ENCODE results near the gene ALOXE3.

ALOXE3 gene

GRCh38 chr17:8142158-8142886 lies 24.0 kb upstream of the ALOXE3 start:
- DNase-seq (ENCODE audit: low read depth, low spot score): no peak

DNA sequence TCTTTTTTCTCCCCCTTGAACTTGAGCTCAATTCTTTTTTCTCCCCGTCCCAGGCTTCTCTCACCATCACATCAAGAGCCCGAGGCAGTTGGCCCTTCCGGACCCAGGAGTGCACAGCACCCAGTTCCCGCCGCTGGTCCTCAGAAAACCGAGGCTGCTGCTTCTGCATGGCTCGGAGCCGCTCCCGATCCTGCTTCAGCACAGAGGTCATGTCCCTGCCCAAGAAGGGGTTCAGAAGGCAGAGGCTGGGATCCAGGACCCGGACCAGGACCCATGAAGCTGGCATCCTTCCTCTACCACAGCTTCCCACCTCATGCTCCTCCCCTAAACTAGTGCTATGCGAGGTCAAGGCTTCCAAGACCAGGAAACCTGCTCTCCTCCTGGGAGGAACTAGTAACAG lies 23.4 kb upstream of the ALOXE3 start:
- DNase-seq (ENCODE audit: low read depth, low spot score): no peak

DNA sequence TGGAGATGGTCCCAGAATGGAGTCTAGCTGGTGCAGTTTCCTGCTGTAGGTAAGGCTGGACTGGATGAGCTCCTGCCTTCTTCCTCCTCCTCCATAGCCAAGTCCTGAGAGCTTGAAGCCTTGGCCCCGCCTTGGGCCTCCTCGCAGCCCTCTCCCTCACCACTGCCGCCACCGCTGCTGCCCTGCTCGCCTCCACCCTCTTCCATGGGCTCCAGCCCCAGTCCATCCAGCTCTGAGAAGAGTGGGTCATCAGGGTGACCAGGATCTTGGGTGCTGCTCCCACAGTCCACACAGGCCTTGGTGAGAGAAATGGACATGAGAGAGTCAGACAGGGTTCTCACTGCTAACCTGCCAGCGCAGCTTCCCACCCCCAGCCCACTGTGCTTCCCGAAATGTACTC lies 22.7 kb upstream of the ALOXE3 start:
- no peak for DNase-seq (ENCODE audit: low read depth, low spot score)

GRCh38 chr17:8140065-8141029 lies 22.0 kb upstream of the ALOXE3 start:
- no peak for DNase-seq (ENCODE audit: low read depth, low spot score)

DNA sequence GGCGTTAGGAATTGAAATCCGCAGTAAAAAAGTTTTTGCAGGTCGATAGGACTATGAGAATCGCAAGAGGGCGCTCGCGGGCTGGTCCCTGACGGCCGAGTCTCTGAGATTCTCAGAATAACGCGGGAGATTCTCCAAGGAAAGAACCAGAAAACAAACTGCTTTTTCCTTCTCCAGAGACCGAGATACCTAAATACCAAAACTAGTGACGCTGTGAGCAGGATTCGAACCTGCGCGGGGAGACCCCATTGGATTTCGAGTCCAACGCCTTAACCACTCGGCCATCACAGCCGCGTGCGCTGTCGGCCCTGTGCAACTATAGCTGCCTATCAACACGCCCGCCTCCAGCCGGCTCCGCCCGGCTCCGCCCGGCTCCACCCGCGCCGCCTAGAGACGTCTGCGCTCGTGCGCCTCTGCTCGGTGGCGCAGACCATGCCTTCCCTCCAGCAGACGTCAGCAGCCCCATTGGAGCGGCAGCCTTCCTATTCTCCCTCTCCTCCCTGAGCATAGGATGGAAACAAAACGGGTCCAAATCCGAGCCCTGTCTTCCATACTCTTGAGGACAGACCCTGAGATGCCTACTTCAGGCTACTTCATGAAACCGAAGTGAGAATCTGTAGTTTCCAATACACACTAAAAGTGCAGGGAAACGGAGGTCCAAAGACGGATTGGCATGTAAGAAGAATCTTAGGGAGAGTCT lies 20.5 kb upstream of the ALOXE3 start:
- DNase-seq (ENCODE audit: low read depth, low spot score): peak; percentile 88

DNA sequence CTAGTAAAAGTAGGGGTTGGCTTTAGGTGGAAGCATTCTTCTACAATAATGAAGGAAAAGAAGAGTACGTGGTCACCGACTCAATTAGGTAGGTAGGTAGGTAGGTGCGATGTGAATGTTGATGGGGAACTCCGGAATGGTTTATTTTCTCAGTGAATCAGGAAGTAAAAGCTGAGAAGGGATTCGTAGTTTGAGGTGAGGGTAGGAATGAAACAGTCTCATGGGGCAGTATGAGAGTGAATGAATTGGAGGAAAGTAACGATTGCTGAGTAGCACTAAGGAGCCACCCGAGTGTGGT lies 20.0 kb upstream of the ALOXE3 start:
- no peak for DNase-seq (ENCODE audit: low read depth, low spot score)

DNA sequence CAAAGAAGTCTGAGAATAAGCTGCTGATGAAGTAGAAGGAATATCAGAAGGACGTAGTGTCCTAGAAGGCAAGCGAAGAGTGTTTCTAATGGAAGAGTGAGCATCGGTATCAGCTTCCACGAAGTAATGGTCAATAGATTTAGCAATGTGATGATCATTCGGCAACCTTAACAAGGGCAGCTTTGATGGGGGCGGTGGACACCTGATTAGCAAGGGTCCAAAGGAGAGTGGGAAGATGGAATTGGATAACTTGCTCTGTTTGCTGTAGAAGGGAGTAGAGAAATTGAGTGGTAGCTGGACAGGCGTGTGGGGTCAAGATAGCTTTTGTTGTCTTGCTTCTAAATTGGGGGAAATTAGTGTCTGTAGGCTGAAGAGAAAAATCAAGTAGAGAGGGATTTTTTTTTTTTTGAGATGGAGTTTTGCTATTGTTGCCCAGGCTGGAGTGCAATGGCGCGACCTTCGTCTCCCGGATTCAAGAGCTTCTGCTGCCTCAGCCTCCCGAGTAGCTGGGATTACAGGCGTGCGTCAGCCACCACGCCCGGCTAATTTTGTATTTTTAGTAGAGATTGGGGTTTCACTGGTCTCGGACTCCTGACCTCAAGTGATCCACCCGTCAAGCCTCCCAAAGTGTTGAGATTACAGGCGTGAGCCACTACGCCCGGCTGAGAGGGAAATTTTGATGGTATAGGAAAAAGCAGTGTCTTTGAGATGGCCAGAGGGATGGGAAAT lies 19.5 kb upstream of the ALOXE3 start:
- no peak for DNase-seq (ENCODE audit: low read depth, low spot score)

DNA sequence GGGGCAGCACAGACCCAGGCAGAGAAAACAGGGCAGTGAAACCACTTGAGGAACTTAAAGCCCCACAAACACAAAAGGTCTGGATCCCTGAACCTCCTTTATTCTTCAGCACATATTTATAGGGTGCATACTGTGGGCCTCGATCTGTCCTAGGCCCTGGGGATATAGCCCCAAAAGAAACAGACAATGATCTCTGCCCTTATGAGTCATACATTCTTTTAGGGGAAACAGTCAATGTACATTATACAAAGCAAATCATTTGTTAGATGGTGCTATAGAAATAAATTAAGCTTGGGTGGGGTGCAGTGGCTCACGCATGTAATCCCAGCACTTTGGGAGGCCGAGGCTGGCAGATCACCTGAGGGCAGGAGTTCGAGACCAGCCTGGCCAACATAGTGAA lies 15.6 kb upstream of the ALOXE3 start:
- DNase-seq (ENCODE audit: low read depth, low spot score): no peak

DNA sequence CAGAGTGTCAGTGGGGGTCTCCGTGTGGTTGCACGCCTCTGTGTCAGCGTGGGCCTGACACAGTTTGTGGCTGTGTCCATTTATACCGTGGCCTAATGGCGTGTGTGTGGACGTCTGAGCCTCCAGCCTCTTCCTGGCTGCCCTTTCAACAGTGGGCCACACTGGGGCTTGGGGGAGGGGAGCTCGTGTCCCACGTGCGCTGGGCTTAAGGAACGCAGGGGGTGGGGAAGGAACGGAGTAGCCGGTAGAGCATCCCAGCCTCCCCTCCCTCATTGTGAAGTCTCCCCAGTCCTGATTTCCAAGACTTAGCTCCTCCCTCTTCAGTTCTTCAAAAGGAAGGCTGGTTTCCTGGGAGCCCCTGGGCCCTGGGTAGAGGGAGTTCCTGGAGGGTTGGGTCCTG lies 15.1 kb upstream of the ALOXE3 start:
- DNase-seq (ENCODE audit: low read depth, low spot score): no peak

GRCh38 chr17:8131844-8132441 lies 13.6 kb upstream of the ALOXE3 start:
- DNase-seq (ENCODE audit: low read depth, low spot score): no peak

GRCh38 chr17:8128125-8128784 lies 9.9 kb upstream of the ALOXE3 start:
- no peak for DNase-seq (ENCODE audit: low read depth, low spot score)

DNA sequence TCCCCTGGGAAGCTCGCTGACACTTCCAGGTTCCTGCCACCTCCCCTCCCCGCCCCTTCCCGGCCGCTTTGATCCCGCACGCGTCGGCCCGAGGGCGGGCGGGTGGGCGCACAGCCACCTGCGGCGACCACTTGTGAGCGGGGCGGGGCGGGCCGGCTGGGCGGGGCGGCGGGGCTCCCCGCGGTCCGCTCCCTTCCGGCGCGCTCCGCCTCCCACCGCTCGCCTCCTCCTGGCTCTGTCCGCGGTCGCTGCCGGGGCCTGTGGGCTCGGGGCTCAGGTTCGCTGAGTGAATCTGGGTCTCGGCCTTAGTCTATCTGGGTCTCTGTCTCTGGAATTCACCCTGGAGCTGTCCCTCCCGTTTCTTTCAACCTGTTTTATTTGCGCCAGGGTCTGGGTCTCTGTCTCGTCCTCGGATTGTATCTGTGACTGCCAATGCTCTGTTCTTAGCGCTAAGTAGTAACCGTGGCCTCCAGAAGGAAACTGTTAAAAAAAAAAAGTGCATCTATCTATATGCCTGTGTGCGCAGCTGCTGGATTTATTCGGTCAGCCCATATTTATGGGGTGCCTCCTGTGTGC lies 8.3 kb upstream of the ALOXE3 start:
- no peak for DNase-seq (ENCODE audit: low read depth, low spot score)

GRCh38 chr17:8125947-8126490 lies 7.7 kb upstream of the ALOXE3 start:
- DNase-seq (ENCODE audit: low read depth, low spot score): no peak

GRCh38 chr17:8125154-8125946 lies 7.0 kb upstream of the ALOXE3 start:
- DNase-seq (ENCODE audit: low read depth, low spot score): peak; percentile 85

GRCh38 chr17:8124350-8125153 lies 6.2 kb upstream of the ALOXE3 start:
- no peak for DNase-seq (ENCODE audit: low read depth, low spot score)

DNA sequence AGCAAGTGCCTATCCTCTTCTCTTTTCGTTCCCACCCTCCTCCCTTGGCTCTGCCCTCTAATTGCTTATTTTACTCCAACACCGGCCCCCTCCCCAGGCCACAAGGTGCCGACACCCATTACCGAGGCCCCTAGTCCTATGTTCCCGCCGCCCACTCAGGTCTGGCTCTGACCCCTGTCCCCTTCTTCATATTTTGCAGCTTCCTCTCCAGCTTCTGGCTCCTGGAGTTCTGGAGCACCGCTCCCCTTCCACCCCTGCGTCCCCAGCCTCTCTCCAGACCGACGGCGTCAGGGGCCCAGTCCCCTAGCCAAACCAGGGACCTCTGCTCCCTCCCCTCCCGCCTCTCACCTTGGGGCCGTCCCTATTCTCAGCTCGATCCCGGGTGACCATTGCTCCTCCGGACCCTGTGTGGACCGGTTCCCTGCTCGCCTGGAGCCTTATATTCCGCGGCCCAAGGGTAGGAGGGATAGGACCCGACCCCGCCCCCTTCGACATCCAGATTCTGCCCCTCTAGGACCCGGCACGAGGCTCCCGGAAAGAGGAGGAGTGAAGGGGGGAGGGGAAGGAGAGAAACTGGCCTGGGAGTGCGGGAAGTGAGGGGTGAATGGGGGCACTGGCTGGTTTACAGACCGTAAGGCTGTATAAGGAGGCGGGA lies 5.5 kb upstream of the ALOXE3 start, which contains the start of gene HES7:
HES7 (minus strand) TSS at position 412 of the 655 bp plus-strand sequence; CDS start at position 390, 22 bp downstream.
- DNase-seq (ENCODE audit: low read depth, low spot score): no peak

DNA sequence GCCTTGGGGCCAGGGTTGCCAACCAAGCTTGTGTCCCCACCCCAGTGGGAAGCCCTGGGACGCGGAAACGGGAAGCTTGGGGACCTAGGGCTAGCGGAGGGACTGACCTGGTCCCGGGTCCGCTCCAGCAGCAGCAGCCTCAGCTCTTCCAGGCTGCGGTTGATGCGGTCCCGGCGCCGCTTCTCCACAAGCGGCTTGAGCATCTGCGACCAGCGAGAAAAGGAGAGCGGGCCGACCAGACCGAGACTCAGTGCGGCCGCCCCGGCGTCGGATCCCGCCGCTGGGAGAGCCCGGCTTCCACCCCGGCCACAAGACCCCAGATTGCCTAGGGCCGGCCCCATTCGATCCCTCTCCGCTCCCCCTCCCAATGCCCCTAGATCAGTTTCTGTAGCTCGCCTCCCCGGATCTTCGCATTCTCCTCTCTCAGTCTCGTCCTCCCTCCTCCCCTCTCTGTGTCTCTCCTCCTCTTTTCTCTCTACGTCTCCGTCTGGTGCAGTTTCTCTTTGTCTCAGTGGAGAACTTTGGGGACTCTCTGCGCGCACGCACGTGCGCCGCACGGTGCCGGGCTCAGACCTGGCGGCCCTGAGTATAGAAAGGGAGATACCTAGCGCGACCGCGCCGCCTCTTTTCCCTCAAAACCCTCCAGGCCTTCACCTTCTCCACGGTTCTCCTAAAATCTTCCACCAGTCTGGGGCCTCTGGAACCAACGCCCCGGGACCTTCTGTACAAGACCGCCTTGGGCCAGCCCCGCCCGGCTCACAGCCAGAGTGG lies 4.8 kb upstream of the ALOXE3 start:
- DNase-seq (ENCODE audit: low read depth, low spot score): no peak

All from activated CD4-positive, CD25-positive, alpha-beta regulatory T cell treated with anti-CD3 and anti-CD28 coated beads, Interleukin-2, amount 50 U/mL, for 16 hours (primary cell).